ENCODE measurements around the gene CMSS1.

Gene CMSS1

DNA sequence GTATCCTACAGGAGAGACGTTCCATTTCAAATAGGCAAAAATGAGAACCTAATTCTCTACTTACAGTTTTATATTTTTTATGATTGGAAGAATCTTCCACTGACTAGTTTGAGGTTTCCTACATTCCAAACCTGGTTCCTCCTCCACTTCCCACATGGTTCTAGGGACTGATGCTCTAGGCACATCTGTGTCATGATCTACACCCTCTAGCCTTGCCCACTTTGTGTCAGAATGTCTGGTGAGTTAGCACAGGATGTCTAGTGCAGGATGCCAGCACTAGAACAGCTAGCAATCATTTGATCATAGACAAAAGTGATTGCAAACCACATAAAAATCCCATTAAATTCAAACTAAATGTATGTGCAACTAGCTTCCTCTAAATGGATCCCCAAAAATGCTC lies 323.3 kb downstream of the CMSS1 start:
- Histone ChIP-seq H3K4me3 (ENCODE audit: low read length) (no peak overlapping the region; the same call in 1 of the 2 replicates), H3K27me3 (ENCODE audit: control insufficient read depth, insufficient read depth, low read length) (no peaks in the 10 kb centered on the region), H3K9me3 (ENCODE audit: control insufficient read depth, insufficient read depth, low read length) (no peaks in the 10 kb centered on the region), H3K27ac (ENCODE audit: low read length) (no peak overlapping the region), H3K36me3 (ENCODE audit: control insufficient read depth, insufficient read depth, low read length) (no peaks in the 10 kb centered on the region), H3K4me1 (ENCODE audit: control insufficient read depth, insufficient read depth, low read length) (no peaks in the 10 kb centered on the region)
- no CpG with 5 or more reads among the region's 1 CpG for WGBS (ENCODE audit: insufficient coverage, insufficient read length)
- no peak for DNase-seq (ENCODE audit: low read depth, low spot score)

DNA sequence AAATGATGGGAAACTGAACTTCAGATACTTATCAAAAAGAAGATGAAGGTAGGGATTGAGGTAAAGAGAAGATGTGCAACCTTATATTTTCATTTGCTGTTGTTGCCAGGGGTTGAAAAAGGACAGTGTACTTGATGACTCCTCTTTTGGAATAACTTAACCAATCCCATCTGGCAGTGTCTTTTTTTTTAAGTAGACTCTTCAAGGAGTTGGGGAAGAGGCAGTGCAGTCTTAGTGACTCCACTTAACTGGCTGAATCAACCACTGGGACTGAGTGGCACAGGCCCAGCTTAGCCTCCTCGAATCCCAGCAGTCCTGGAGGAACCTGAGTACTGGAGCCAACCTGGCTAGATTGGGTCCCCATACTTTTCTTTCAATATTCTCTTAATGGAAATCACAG lies 323.9 kb downstream of the CMSS1 start:
- H3K27me3 ChIP-seq (ENCODE audit: control insufficient read depth, insufficient read depth, low read length): no peaks in the 10 kb centered on the region
- no peaks in the 10 kb centered on the region for H3K9me3 ChIP-seq (ENCODE audit: control insufficient read depth, insufficient read depth, low read length)
- H3K27ac ChIP-seq (ENCODE audit: low read length): no peak overlapping the region
- H3K36me3 ChIP-seq (ENCODE audit: control insufficient read depth, insufficient read depth, low read length): no peaks in the 10 kb centered on the region
- no peak overlapping the region for H3K4me3 ChIP-seq (ENCODE audit: low read length)
- no peaks in the 10 kb centered on the region for H3K4me1 ChIP-seq (ENCODE audit: control insufficient read depth, insufficient read depth, low read length)
- DNase-seq (ENCODE audit: low read depth, low spot score): no peak
- WGBS (ENCODE audit: insufficient coverage, insufficient read length): no CpG with 5 or more reads among the region's 1 CpG

DNA sequence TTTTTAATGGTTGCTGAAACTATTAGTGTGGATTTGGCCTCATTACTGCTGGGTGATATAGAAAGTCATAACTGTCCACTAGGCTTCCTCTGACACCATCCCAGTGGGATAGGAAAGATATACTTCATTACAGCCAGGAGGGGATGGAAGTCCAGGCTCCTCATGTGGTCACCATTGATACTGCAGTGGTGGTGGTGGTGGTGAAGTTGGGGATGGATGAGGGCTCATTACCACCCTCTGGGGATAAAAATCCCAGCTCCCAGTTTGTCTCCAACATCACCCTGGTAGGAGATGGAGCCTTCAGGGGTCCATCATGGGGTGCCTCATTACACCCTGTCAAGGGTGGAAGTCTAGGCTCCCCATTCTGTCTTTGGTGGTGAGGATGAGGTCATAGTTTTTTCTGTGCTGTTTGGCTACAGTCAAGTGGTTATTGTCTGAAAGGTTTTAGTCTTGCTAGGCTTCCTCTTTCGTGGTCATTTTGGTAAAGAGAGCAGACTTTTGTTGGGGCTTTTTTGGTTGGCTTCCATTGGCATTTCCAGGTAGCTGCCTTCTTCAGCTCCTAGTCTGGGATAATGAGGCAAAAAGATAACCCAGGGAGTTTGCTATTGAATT lies 326.7 kb downstream of the CMSS1 start:
- no peaks in the 10 kb centered on the region for H3K27me3 ChIP-seq (ENCODE audit: control insufficient read depth, insufficient read depth, low read length)
- no peaks in the 10 kb centered on the region for H3K36me3 ChIP-seq (ENCODE audit: control insufficient read depth, insufficient read depth, low read length)
- no peaks in the 10 kb centered on the region for H3K4me1 ChIP-seq (ENCODE audit: control insufficient read depth, insufficient read depth, low read length)
- no CpG with 5 or more reads among the region's 1 CpG for WGBS (ENCODE audit: insufficient coverage, insufficient read length)
- H3K4me3 ChIP-seq (ENCODE audit: low read length): no peak overlapping the region
- DNase-seq (ENCODE audit: low read depth, low spot score): no peak
- no peaks in the 10 kb centered on the region for H3K9me3 ChIP-seq (ENCODE audit: control insufficient read depth, insufficient read depth, low read length)
- H3K27ac ChIP-seq (ENCODE audit: low read length): no peak overlapping the region

DNA sequence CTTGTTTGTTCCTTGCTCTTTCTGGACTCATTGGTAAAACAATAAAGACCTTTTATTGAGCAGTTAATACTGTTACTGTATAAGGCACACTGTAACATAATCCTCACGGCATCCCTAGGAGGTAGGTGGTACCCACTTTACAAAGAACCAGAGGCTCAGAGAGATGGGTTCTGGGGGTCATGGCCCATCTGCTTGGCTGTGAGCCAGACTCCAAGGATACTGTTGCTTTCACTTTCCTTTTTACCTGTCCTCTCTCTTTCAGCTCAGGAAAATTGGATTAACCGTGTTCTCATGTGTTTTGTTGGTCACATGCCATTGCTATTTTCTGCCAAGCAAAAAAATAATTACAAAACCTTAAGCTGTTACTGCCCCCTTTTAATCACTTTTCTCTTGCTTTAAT lies 331.5 kb downstream of the CMSS1 start:
- Histone ChIP-seq H3K9me3 (ENCODE audit: control insufficient read depth, insufficient read depth, low read length) (no peaks in the 10 kb centered on the region), H3K4me3 (ENCODE audit: low read length) (no peak overlapping the region), H3K27ac (ENCODE audit: low read length) (no peak overlapping the region), H3K4me1 (ENCODE audit: control insufficient read depth, insufficient read depth, low read length) (no peaks in the 10 kb centered on the region; the same call in 1 of the 2 replicates), H3K27me3 (ENCODE audit: control insufficient read depth, insufficient read depth, low read length) (no peaks in the 10 kb centered on the region), H3K36me3 (ENCODE audit: control insufficient read depth, insufficient read depth, low read length) (no peaks in the 10 kb centered on the region)
- DNase-seq (ENCODE audit: low read depth, low spot score): no peak
- no CpG with 5 or more reads among the region's 2 CpGs for WGBS (ENCODE audit: insufficient coverage, insufficient read length)

DNA sequence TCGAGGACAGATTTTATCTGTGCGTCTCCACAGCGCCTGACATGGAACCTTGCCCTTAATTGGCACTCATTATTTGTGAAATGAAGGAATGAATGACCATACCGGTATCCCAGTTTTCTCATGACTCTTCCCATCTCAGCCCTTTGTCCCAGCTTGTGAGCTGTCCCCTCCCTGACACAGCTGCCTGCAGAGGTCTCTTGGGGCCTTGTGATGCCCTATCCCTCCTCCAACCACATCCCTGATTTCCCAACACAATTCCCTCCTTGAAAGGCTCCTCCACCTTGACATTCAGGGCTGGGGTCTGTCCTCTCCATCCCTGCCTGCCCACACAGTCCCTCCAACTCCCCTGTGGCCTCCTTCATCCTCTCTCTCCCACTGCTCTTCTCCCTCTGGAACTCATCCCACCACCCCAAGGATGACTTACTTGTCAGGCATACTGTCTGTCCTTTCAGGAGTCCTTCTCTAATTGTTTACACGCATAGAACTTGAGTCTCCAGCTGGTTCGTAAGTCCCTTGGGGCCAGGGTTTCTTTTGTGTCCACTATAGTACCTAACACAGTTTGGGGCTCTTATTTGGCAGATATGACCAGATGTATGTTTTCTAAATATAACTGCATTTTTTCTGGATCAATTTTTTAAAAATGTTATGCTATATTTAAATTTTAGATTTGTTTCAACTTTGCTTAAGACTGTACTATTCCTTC lies 332.2 kb downstream of the CMSS1 start:
- no peaks in the 10 kb centered on the region; the same call in 1 of the 2 replicates for H3K4me1 ChIP-seq (ENCODE audit: control insufficient read depth, insufficient read depth, low read length)
- no peaks in the 10 kb centered on the region for H3K9me3 ChIP-seq (ENCODE audit: control insufficient read depth, insufficient read depth, low read length)
- no peak overlapping the region for H3K4me3 ChIP-seq (ENCODE audit: low read length)
- DNase-seq (ENCODE audit: low read depth, low spot score): no peak
- no peak overlapping the region for H3K27ac ChIP-seq (ENCODE audit: low read length)
- WGBS (ENCODE audit: insufficient coverage, insufficient read length): no CpG with 5 or more reads among the region's 6 CpGs
- H3K36me3 ChIP-seq (ENCODE audit: control insufficient read depth, insufficient read depth, low read length): no peaks in the 10 kb centered on the region
- H3K27me3 ChIP-seq (ENCODE audit: control insufficient read depth, insufficient read depth, low read length): no peaks in the 10 kb centered on the region

DNA sequence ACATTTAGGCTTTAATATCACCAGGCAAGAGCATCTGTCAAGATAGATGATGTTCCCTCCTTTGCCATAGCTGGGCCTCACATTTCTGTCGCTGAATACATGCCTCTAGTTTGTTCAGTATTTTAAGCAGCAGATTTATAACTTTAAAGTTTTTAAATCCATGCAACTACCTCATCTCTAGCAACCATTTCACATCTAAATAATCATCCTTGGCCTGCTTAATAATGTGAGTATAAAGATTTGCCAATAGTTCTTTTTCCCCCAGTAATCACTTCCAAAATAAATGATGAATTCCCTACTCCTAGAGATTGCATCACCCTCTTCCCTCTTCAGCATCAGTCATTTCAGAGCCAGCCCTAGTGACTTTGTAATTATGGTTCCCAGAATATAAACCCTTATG lies 332.8 kb downstream of the CMSS1 start:
- Histone ChIP-seq H3K27me3 (ENCODE audit: control insufficient read depth, insufficient read depth, low read length) (no peaks in the 10 kb centered on the region), H3K36me3 (ENCODE audit: control insufficient read depth, insufficient read depth, low read length) (no peaks in the 10 kb centered on the region), H3K4me1 (ENCODE audit: control insufficient read depth, insufficient read depth, low read length) (no peaks in the 10 kb centered on the region; the same call in 1 of the 2 replicates), H3K4me3 (ENCODE audit: low read length) (no peak overlapping the region), H3K9me3 (ENCODE audit: control insufficient read depth, insufficient read depth, low read length) (no peaks in the 10 kb centered on the region), H3K27ac (ENCODE audit: low read length) (no peak overlapping the region)
- WGBS (ENCODE audit: insufficient coverage, insufficient read length): no CpG with 5 or more reads among the region's 1 CpG
- no peak for DNase-seq (ENCODE audit: low read depth, low spot score)

DNA sequence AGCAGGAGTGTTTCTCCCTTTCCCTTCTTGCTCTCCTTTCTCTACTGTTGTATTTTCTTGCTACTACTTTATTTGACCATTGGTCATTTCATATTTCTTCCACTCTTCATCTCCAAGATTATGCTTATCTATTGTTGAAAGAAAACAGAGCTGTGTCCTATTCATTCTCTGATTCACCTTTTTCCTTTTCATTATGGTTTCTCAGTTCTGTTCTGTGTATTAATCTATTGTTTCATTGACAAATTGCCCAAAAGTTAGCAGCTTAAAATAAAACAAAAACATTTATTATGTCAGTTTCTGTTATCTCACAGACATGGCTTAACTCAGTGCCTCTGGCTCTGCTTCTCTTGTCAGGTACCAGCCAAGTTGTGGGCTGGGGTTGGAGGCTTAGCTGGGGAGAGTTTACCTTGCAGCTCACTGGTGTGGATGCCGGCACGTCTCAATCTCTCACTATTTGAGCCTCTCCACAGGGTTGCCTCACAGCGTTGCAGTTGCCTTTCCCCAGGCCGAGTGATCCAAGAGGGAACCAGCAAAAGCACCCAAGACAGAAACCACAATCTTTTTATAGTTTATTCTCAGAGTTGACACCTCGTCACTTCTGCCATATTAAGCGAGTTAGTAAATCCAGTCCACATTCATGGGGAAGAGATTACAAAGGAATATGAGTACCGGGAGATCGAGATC lies 333.5 kb downstream of the CMSS1 start:
- H3K9me3 ChIP-seq (ENCODE audit: control insufficient read depth, insufficient read depth, low read length): no peaks in the 10 kb centered on the region
- no peak overlapping the region for H3K4me3 ChIP-seq (ENCODE audit: low read length)
- WGBS (ENCODE audit: insufficient coverage, insufficient read length): no CpG with 5 or more reads among the region's 8 CpGs
- no peak for DNase-seq (ENCODE audit: low read depth, low spot score)
- H3K27ac ChIP-seq (ENCODE audit: low read length): no peak overlapping the region
- no peaks in the 10 kb centered on the region; the same call in 1 of the 2 replicates for H3K4me1 ChIP-seq (ENCODE audit: control insufficient read depth, insufficient read depth, low read length)
- H3K36me3 ChIP-seq (ENCODE audit: control insufficient read depth, insufficient read depth, low read length): no peaks in the 10 kb centered on the region
- no peaks in the 10 kb centered on the region for H3K27me3 ChIP-seq (ENCODE audit: control insufficient read depth, insufficient read depth, low read length)

DNA sequence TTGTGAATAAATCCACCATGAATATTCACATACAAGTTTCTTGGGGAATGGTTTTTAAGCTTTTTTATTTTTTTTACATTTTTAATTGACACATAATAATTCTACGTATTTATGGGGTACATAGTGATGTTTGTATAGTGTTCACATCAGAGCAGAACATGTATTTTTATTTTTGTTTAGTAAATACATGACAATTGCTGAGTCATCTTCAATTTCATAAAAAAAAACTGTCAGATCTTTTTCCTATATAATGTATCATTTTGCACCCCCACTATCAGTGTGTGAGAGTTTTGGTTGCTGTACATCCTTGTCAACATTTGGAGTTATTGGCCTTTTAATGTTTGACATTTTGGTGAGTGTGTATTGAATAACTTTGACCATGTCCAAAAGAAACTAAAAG lies 336.5 kb downstream of the CMSS1 start:
- H3K9me3 ChIP-seq (ENCODE audit: control insufficient read depth, insufficient read depth, low read length): no peaks in the 10 kb centered on the region
- WGBS (ENCODE audit: insufficient coverage, insufficient read length): no CpG with 5 or more reads among the region's 1 CpG
- H3K36me3 ChIP-seq (ENCODE audit: control insufficient read depth, insufficient read depth, low read length): no peaks in the 10 kb centered on the region
- H3K4me1 ChIP-seq (ENCODE audit: control insufficient read depth, insufficient read depth, low read length): no peaks in the 10 kb centered on the region; the same call in 1 of the 2 replicates
- H3K4me3 ChIP-seq (ENCODE audit: low read length): no peak overlapping the region
- no peaks in the 10 kb centered on the region for H3K27me3 ChIP-seq (ENCODE audit: control insufficient read depth, insufficient read depth, low read length)
- DNase-seq (ENCODE audit: low read depth, low spot score): no peak
- no peak overlapping the region for H3K27ac ChIP-seq (ENCODE audit: low read length)

DNA sequence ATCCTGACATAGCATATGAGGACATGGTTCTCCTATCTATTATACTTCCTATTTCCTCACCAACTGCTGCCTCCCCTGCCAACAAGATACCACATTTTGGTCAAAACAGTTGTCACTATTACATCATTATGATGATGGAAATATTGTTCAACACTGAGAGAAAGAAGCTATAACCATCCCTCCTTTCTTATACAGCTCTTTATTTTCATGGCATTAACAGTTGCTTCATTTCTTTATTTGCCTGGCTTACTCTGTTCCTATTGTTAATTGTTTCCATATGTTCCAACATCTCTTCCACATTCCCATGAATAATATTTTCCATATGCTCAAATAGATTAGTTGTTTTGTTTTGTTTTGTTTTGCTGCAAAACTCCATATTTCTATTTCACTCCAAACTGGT lies 337.5 kb downstream of the CMSS1 start:
- H3K4me1 ChIP-seq (ENCODE audit: control insufficient read depth, insufficient read depth, low read length): no peaks in the 10 kb centered on the region; the same call in 1 of the 2 replicates
- no peak for DNase-seq (ENCODE audit: low read depth, low spot score)
- no peaks in the 10 kb centered on the region for H3K9me3 ChIP-seq (ENCODE audit: control insufficient read depth, insufficient read depth, low read length)
- H3K27me3 ChIP-seq (ENCODE audit: control insufficient read depth, insufficient read depth, low read length): no peaks in the 10 kb centered on the region
- no peak overlapping the region for H3K4me3 ChIP-seq (ENCODE audit: low read length)
- no peaks in the 10 kb centered on the region for H3K36me3 ChIP-seq (ENCODE audit: control insufficient read depth, insufficient read depth, low read length)
- H3K27ac ChIP-seq (ENCODE audit: low read length): no peak overlapping the region

DNA sequence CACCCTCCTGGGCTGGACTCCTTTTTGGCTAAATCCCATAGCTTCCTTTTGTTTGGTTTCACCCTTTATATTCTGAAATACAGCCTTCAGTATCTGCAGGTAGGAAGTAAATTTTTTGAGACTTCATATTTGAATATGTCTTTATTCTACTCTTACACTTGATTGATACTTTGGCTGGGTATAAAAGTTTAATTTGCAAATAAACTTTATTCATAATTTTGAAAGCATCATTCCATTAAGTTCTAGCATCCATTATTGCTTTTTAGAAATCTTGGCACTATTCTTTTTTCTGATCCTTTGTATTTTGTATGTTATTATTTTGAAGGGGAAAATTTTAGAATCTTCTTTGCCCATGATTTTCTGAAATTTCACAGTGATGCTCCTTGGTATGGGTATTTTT lies 337.9 kb downstream of the CMSS1 start:
- Histone ChIP-seq H3K27ac (ENCODE audit: low read length) (no peak overlapping the region), H3K27me3 (ENCODE audit: control insufficient read depth, insufficient read depth, low read length) (no peaks in the 10 kb centered on the region), H3K9me3 (ENCODE audit: control insufficient read depth, insufficient read depth, low read length) (no peaks in the 10 kb centered on the region), H3K36me3 (ENCODE audit: control insufficient read depth, insufficient read depth, low read length) (no peaks in the 10 kb centered on the region), H3K4me1 (ENCODE audit: control insufficient read depth, insufficient read depth, low read length) (no peaks in the 10 kb centered on the region; the same call in 1 of the 2 replicates), H3K4me3 (ENCODE audit: low read length) (no peak overlapping the region)
- no peak for DNase-seq (ENCODE audit: low read depth, low spot score)

All from iPS DF 6.9 (cell line).